ENCODE measurements around the gene ATOX1. TPM values are rescaled to one million over a fixed set of nuclear protein-coding genes. Genes with fewer than 3 reads are reported as not detected.
A peak's percentile ranks its signal among the peaks of the same experiment; 100 is the strongest.

ATOX1 gene
- total and polyA plus RNA-seq, 2 of the 13 experiments (the other 11 are each of a cell fraction or from before 2014, with no cell fraction given), result 62.4 to 124 TPM

DNA sequence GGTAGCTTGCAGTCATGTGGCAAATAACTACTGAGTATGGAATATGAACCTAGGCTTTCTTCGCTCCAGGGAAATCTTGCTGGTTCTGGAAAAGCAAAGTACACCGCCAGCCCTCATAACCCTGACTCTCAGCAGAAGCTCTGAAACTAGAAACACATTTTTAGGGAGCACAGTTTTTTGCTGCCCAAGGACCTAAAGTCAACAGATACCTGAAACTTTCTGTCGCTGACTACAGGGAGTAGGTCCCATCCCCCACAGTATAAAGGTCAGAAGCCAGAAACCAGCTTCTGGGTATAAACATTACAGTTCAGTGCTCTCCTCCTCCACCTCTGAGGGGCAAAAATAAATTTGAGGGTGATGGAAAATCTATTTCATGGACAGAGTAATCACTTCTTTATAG lies 3.0 kb downstream of the ATOX1 start (continued):
- TF ChIP-seq ETV5 (CRISPR knock-in tag; IDR thresholded peaks at IDR 0.05; ENCODE audit: borderline replicate concordance) (no peak), ZBTB7B (CRISPR knock-in tag; IDR thresholded peaks at IDR 0.05) (no peak), ZNF605 (CRISPR knock-in tag; IDR thresholded peaks at IDR 0.05) (0 out of 2 replicates have a peak, but pooled peaks have one; percentile 28), ZNF430 (CRISPR knock-in tag; IDR thresholded peaks at IDR 0.05) (0 out of 2 replicates have a peak, but pooled peaks have one; percentile 33), SIX4 (CRISPR knock-in tag; IDR thresholded peaks at IDR 0.05) (peak; percentile 93), ZNF780A (CRISPR knock-in tag; IDR thresholded peaks at IDR 0.05) (no peak), NCOR1 (IDR thresholded peaks at IDR 0.05; ENCODE audit: borderline replicate concordance, low read length) (no peak), ZNF234 (CRISPR knock-in tag; conservative IDR thresholded peaks at IDR 0.05) (no peak), NR2F6 (IDR thresholded peaks at IDR 0.05) (peak; percentile 72), NR2F6 (CRISPR knock-in tag; IDR thresholded peaks at IDR 0.05) (peak; percentile 77), ARNTL (CRISPR knock-in tag; IDR thresholded peaks at IDR 0.05) (no peak), SIX1 (CRISPR knock-in tag; IDR thresholded peaks at IDR 0.05; ENCODE audit: borderline replicate concordance) (peak; percentile 68; the same call in 1 of the 2 replicates), TEAD3 (CRISPR knock-in tag; optimal IDR thresholded peaks at IDR 0.05; ENCODE audit: borderline replicate concordance) (peak; percentile 19), FOXA3 (CRISPR knock-in tag; IDR thresholded peaks at IDR 0.05) (peak; percentile 60), BRCA1 (CRISPR knock-in tag; IDR thresholded peaks at IDR 0.05) (no peak), BCL6 (CRISPR knock-in tag; IDR thresholded peaks at IDR 0.05) (peak; percentile 72; the same call in 1 of the 2 replicates), IRF2 (CRISPR knock-in tag; IDR thresholded peaks at IDR 0.05) (peak; percentile 36; the same call in 1 of the 2 replicates), FOXK1 (CRISPR knock-in tag; IDR thresholded peaks at IDR 0.05; ENCODE audit: borderline replicate concordance, low read depth) (peak; percentile 19; the same call in 1 of the 2 replicates), NFRKB (IDR thresholded peaks at IDR 0.05) (no peak), EP300 (IDR thresholded peaks at IDR 0.05; ENCODE audit: low read depth in 2 of 2, low read length in 2 of 2) (peak in 1 of 2 experiments; percentile 56; a peak in 2 of 4 replicates), EP300 (CRISPR knock-in tag; IDR thresholded peaks at IDR 0.05; ENCODE audit: borderline replicate concordance) (no peak), ZGPAT (CRISPR knock-in tag; IDR thresholded peaks at IDR 0.05) (0 out of 2 replicates have a peak, but pooled peaks have one; percentile 20), EED (CRISPR knock-in tag; IDR thresholded peaks at IDR 0.05) (no peak), SETDB1 (CRISPR knock-in tag; IDR thresholded peaks at IDR 0.05; ENCODE audit: borderline replicate concordance) (no peak), KDM6A (CRISPR knock-in tag; IDR thresholded peaks at IDR 0.05; ENCODE audit: low read depth) (peak; percentile 81), JUNB (CRISPR knock-in tag; IDR thresholded peaks at IDR 0.05; ENCODE audit: borderline replicate concordance) (no peak), NCOA1 (CRISPR knock-in tag; IDR thresholded peaks at IDR 0.05) (no peak), IKZF5 (CRISPR knock-in tag; IDR thresholded peaks at IDR 0.05) (peak; percentile 55; the same call in 1 of the 2 replicates), ASH2L (IDR thresholded peaks at IDR 0.05; ENCODE audit: insufficient read length, low read depth, low read length) (peak; percentile 57), ZMYM4 (CRISPR knock-in tag; IDR thresholded peaks at IDR 0.05) (peak; percentile 30; the same call in 1 of the 2 replicates), FOXJ3 (CRISPR knock-in tag; IDR thresholded peaks at IDR 0.05; ENCODE audit: borderline replicate concordance) (peak; percentile 21; the same call in 1 of the 2 replicates)
- TF ChIP-seq, protein P1, sequence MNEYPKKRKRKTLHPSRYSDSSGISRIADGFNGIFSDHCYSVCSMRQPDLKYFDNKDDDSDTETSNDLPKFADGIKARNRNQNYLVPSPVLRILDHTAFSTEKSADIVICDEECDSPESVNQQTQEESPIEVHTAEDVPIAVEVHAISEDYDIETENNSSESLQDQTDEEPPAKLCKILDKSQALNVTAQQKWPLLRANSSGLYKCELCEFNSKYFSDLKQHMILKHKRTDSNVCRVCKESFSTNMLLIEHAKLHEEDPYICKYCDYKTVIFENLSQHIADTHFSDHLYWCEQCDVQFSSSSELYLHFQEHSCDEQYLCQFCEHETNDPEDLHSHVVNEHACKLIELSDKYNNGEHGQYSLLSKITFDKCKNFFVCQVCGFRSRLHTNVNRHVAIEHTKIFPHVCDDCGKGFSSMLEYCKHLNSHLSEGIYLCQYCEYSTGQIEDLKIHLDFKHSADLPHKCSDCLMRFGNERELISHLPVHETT (CRISPR knock-in tag; conservative IDR thresholded peaks at IDR 0.05), result no peak

Measured in HepG2 (cell line).